Activated CD4-positive, CD25-positive, alpha-beta regulatory T cell treated with anti-CD3 and anti-CD28 coated beads, Interleukin-2, amount 50 U/mL, for 16 hours (primary cell): ENCODE measurements around the gene PLEKHG2.
A peak's percentile ranks its signal among the peaks of the same experiment; 100 is the strongest.

Experiments
- DNase-seq: peaks from one replicate; pipeline ENCODE4 v3.0.0-alpha.2; 2020; ENCODE audit warnings: low read depth, low spot score

PLEKHG2 gene

GRCh38 chr19:39384839-39385568 is 27.5 kb upstream of the PLEKHG2 start:
- no peak for DNase-seq

GRCh38 chr19:39385629-39386411 is 26.6 kb upstream of the PLEKHG2 start:
- no peak for DNase-seq

- DNase-seq: no peak
Measured at GRCh38 chr19:39386557-39386956, 25.9 kb upstream of the PLEKHG2 start.

GRCh38 chr19:39388657-39389056 is 23.8 kb upstream of the PLEKHG2 start:
- DNase-seq: no peak

GRCh38 chr19:39389631-39390414 is 22.6 kb upstream of the PLEKHG2 start:
- DNase-seq: no peak

GRCh38 chr19:39390451-39390750 is 22.1 kb upstream of the PLEKHG2 start:
- DNase-seq: no peak

GRCh38 chr19:39390751-39391437 is 21.6 kb upstream of the PLEKHG2 start, which contains the start of the genes MED29 and PAF1:
TSS of gene MED29 (plus strand) at chr19:39391378. CDS start at chr19:39391423, 45 bp downstream.
TSS of gene PAF1 (minus strand) at chr19:39391106. CDS start at chr19:39390864, 242 bp downstream.
- DNase-seq: peak; percentile 93

GRCh38 chr19:39397360-39398296 is 14.8 kb upstream of the PLEKHG2 start:
- DNase-seq: peak; percentile 87

GRCh38 chr19:39398297-39398864 is 14.1 kb upstream of the PLEKHG2 start:
- DNase-seq: no peak

- DNase-seq: no peak
Measured at GRCh38 chr19:39399668-39400050, 12.8 kb upstream of the PLEKHG2 start.

GRCh38 chr19:39400061-39400460 is 12.4 kb upstream of the PLEKHG2 start:
- DNase-seq: no peak

GRCh38 chr19:39401070-39401548 is 11.4 kb upstream of the PLEKHG2 start:
- DNase-seq: no peak

GRCh38 chr19:39401549-39402345 is 10.7 kb upstream of the PLEKHG2 start:
- peak; percentile 65 for DNase-seq

- DNase-seq: peak; percentile 73
Measured at GRCh38 chr19:39402346-39403300, 9.8 kb upstream of the PLEKHG2 start.

GRCh38 chr19:39403331-39404312 is 8.8 kb upstream of the PLEKHG2 start:
- DNase-seq: peak; percentile 95

GRCh38 chr19:39405261-39405957 is 7.1 kb upstream of the PLEKHG2 start:
- no peak for DNase-seq
